Spleen (tissue), 11 donors: ENCODE measurements around the gene TMEM158. TPM values are rescaled to one million over a fixed set of nuclear protein-coding genes. Genes with fewer than 3 reads are reported as not detected.

Experiments
- DNase-seq: peaks from one replicate; pipeline ENCODE4 v3.0.0-alpha.2; 2020
- H3K27ac ChIP-seq, 8 donors: fragments of 200-600 bp; sonication (generic) in 7 of 8; 1 replicate in 4 of 8; 2 replicates in 4 of 8; pipeline versions ENCODE4 v1.5.0 to v1.8.0; 2016 to 2021; ENCODE audit warnings: inconsistent platforms in 4 of 8, mild to moderate bottlenecking in 4 of 8, moderate library complexity in 1 of 8
- H3K27me3 ChIP-seq, 7 donors: fragments of 200-600 bp; sonication (generic) in 6 of 7; replicated peaks in 1 of 7; 1 replicate in 4 of 7; 2 replicates in 3 of 7; pipeline versions ENCODE4 v1.5.0 to v1.8.0; 2016 to 2021; ENCODE audit warnings: inconsistent platforms in 3 of 7, mild to moderate bottlenecking in 1 of 7
- H3K36me3 ChIP-seq, 6 donors: fragments of 200-600 bp; sonication (generic) in 5 of 6; 1 replicate in 4 of 6; 2 replicates in 2 of 6; pipeline versions ENCODE4 v1.5.0 to v1.8.0; 2016 to 2021; ENCODE audit warnings: inconsistent platforms in 2 of 6
- H3K4me1 ChIP-seq, 6 donors: fragments of 200-600 bp; sonication (generic) in 5 of 6; 1 replicate in 3 of 6; 2 replicates in 3 of 6; pipeline versions ENCODE4 v1.5.0 to v1.8.0; 2016 to 2021; ENCODE audit warnings: inconsistent platforms in 3 of 6
- H3K4me3 ChIP-seq, 8 donors: fragments of 200-600 bp; sonication (generic) in 7 of 8; 1 replicate in 4 of 8; 2 replicates in 4 of 8; pipeline versions ENCODE4 v1.5.0 to v1.8.0; 2016 to 2021; ENCODE audit warnings: inconsistent platforms in 4 of 8, mild to moderate bottlenecking in 4 of 8, moderate library complexity in 2 of 8
- H3K9me3 ChIP-seq, 8 donors: fragments of 200-600 bp; sonication (generic) in 7 of 8; 1 replicate in 4 of 8; 2 replicates in 4 of 8; pipeline versions ENCODE4 v1.5.0 to v1.8.0; 2016 to 2021; ENCODE audit warnings: inconsistent platforms in 4 of 8
- CTCF ChIP-seq, 11 experiments: fragments of 200-600 bp in 7 of 11; fragments of 450-650 bp in 4 of 11; sonication (generic) in 4 of 11; IDR thresholded peaks in 8 of 11; conservative IDR thresholded peaks in 3 of 11; 1 replicate in 7 of 11; 2 replicates in 4 of 11; pipeline versions ENCODE4 v1.4.0 to v1.8.0; 2016 to 2021; ENCODE audit warnings: antibody characterized with exemption in 11 of 11, inconsistent platforms in 4 of 11, mild to moderate bottlenecking in 1 of 11
- POLR2A ChIP-seq, 3 donors: fragments of 450-650 bp; IDR thresholded peaks; one replicate each; pipeline ENCODE4 v1.5.1; 2017; ENCODE audit warnings: antibody characterized with exemption in 3 of 3, mild to moderate bottlenecking in 1 of 3
- POLR2AphosphoS5 ChIP-seq, 3 donors: sonication (generic); formaldehyde crosslinking; IDR thresholded peaks; one replicate each; pipeline ENCODE4 v1.5.1; 2017; ENCODE audit warnings: antibody characterized with exemption in 3 of 3
- WGBS, 5 donors: extraction: QIAGEN DNeasy Blood & Tissue Kit in 3 of 5; methylation state at CpG; one replicate each; pipeline versions ENCODE4 v1.1.5 to v1.1.7; 2013 to 2018; 5-methylcytosine and 5-hydroxymethylcytosine counted together
- intact Hi-C: fragments of 100-400 bp; cut with DNase I; formaldehyde crosslinking; loops from one replicate; pipeline ENCODE4 v1.15.0; 2023; ENCODE audit warnings: low total_unique reads
- polyA plus RNA-seq, 3 donors: library from polyadenylated mRNA; stranded (reverse); fragments of 200-250 nt; gene quantifications; one replicate each; pipeline ENCODE4 v1.2.1, GENCODE V29; 2013
- total RNA-seq, 7 donors: library from RNA; depleted of rRNA in 3 of 7; stranded (reverse); fragments of >200 nt in 3 of 7; fragmentation: NEBNext Ultra II Directional in 4 of 7; extraction: Animal tissue kit (Norgen Biotek cat#: 25700) in 4 of 7; gene quantifications; one replicate each; pipeline versions ENCODE4 v1.1.0 to v1.2.1, GENCODE V29; 2016 to 2021
- donor health status: healthy with polysubstance abuse.
- donor health status: DM: no; HTN: no; CAD: no; lungs with moderate emphysema.
- donor health status: DM: no; HTN: no; CAD: no.
- donor health status: Bipolar disorder and iron deficiency.
- donor health status: healthy.
- donor health status: DM: no; HTN: no; CAD: no.
- donor health status: DM: yes; HTN: yes; CAD: no.

The TMEM158 gene
- total and polyA plus RNA-seq, 10 donors = 0.26 to 1.7 (median 0.79) TPM; not detected in 1

GRCh38 chr3:45181496-45181895, 44.6 kb downstream of the TMEM158 start:
- no peaks in the 10 kb centered on the region for H3K9me3 ChIP-seq
- no peaks in the 10 kb centered on the region for H3K27me3 ChIP-seq
- no peak for DNase-seq
- 58 to 75% (median 71%) methylated on average over 5 of the region's 5 CpGs for WGBS, 5 donors
- H3K4me1 ChIP-seq = no peaks in the 10 kb centered on the region
- intact Hi-C loops = no loop called here
- no peak for TF ChIP-seq CTCF (IDR thresholded peaks at IDR 0.05 in 8 of 11, conservative IDR thresholded peaks at IDR 0.05 in 3 of 11)
- TF ChIP-seq POLR2AphosphoS5 (IDR thresholded peaks at IDR 0.05) = no peak
- no peak for TF ChIP-seq POLR2A (IDR thresholded peaks at IDR 0.05)
- no peaks in the 10 kb centered on the region for H3K36me3 ChIP-seq
- H3K4me3 ChIP-seq = no peak overlapping the region
- H3K27ac ChIP-seq = no peak overlapping the region

- no peak for TF ChIP-seq POLR2A (IDR thresholded peaks at IDR 0.05)
- no peak for TF ChIP-seq CTCF (IDR thresholded peaks at IDR 0.05 in 8 of 11, conservative IDR thresholded peaks at IDR 0.05 in 3 of 11)
- TF ChIP-seq POLR2AphosphoS5 (IDR thresholded peaks at IDR 0.05) = no peak
- WGBS, 5 donors = 61 to 98% (median 84%) methylated on average over 3 to 7 of the region's 7 CpGs
- no peak overlapping the region for H3K4me3 ChIP-seq
- intact Hi-C loops = no loop called here
- no peak for DNase-seq
- no peaks in the 10 kb centered on the region for H3K9me3 ChIP-seq
- no peak overlapping the region for H3K27ac ChIP-seq
- no peaks in the 10 kb centered on the region for H3K36me3 ChIP-seq
- no peaks in the 10 kb centered on the region for H3K4me1 ChIP-seq
- no peaks in the 10 kb centered on the region for H3K27me3 ChIP-seq
Measured at GRCh38 chr3:45180899-45181298, 45.2 kb downstream of the TMEM158 start.

- WGBS, 5 donors = 57 to 91% (median 82%) methylated on average over 6 of the region's 6 CpGs
Measured at GRCh38 chr3:45180051-45180450, 46.0 kb downstream of the TMEM158 start.

GRCh38 chr3:45179163-45179562, 46.9 kb downstream of the TMEM158 start:
- TF ChIP-seq POLR2AphosphoS5 (IDR thresholded peaks at IDR 0.05) (no peak), CTCF (IDR thresholded peaks at IDR 0.05 in 8 of 11, conservative IDR thresholded peaks at IDR 0.05 in 3 of 11) (no peak), POLR2A (IDR thresholded peaks at IDR 0.05) (no peak)
- peak; percentile 54 for DNase-seq
- H3K27ac ChIP-seq = no peak overlapping the region

More at GRCh38 chr3:45180051-45180450, 46.0 kb downstream of the TMEM158 start:
- Histone ChIP-seq H3K27ac (no peak overlapping the region), H3K9me3 (no peaks in the 10 kb centered on the region), H3K4me1 (no peaks in the 10 kb centered on the region), H3K27me3 (no peaks in the 10 kb centered on the region), H3K36me3 (no peaks in the 10 kb centered on the region), H3K4me3 (no peak overlapping the region)
- TF ChIP-seq POLR2A (IDR thresholded peaks at IDR 0.05) (no peak), CTCF (IDR thresholded peaks at IDR 0.05 in 8 of 11, conservative IDR thresholded peaks at IDR 0.05 in 3 of 11) (no peak), POLR2AphosphoS5 (IDR thresholded peaks at IDR 0.05) (no peak)
- peak; percentile 19 for DNase-seq
- intact Hi-C loops = no loop called here

More at GRCh38 chr3:45179163-45179562, 46.9 kb downstream of the TMEM158 start:
- 81 to 97% (median 89%) methylated on average over 3 of the region's 3 CpGs for WGBS, 5 donors
- intact Hi-C loops = no loop called here
- Histone ChIP-seq H3K36me3 (no peaks in the 10 kb centered on the region), H3K4me1 (no peaks in the 10 kb centered on the region), H3K4me3 (no peak overlapping the region), H3K27me3 (no peaks in the 10 kb centered on the region), H3K9me3 (no peaks in the 10 kb centered on the region)
